ENCODE results near the gene PCDH18. TPM values are rescaled to one million over a fixed set of nuclear protein-coding genes. Genes with fewer than 3 reads are reported as not detected.

PCDH18 gene
- 34.4 TPM for total RNA-seq

GRCh38 chr4:137531986-137532868 is at the start of gene PCDH18:
Gene PCDH18, minus strand, starts transcription at chr4:137532494. Its CDS starts 406 bp downstream, at chr4:137532088.

Data from diencephalon (tissue), 1 donor.